Naive thymus-derived CD4-positive, alpha-beta T cell (primary cell): ENCODE results near the gene PGA5. TPM values are rescaled to one million over a fixed set of nuclear protein-coding genes. Genes with fewer than 3 reads are reported as not detected.

Source experiments
- ATAC-seq: fragments of 150-1000 bp; cut with Tn5 transposase; 2 replicates; pipeline ENCODE4 v1.10.0; 2021; ENCODE audit warnings: mild to moderate bottlenecking, moderate library complexity
- CTCF ChIA-PET: fragments of 350-600 bp; sonication (Branson Sonifier 250); formaldehyde crosslinking; loops from one replicate; lab custom pipeline; 2021; ENCODE audit warnings: antibody characterized with exemption; lab: Charles Lee
- POLR2A ChIA-PET: fragments of 350-600 bp; sonication (Branson Sonifier 250); formaldehyde crosslinking; loops from one replicate; lab custom pipeline; 2021; ENCODE audit warnings: antibody characterized with exemption, inconsistent platforms; lab: Charles Lee
- DNase-seq, 9 donors: peaks; one replicate each; pipeline versions ENCODE4 v3.0.0 to v3.0.0-alpha.2; 2020 to 2022; ENCODE audit warnings: mixed read lengths in 1 of 9
- H3K27ac ChIP-seq: one replicate; pipeline ENCODE4 v1.7.0; 2013; ENCODE audit warnings: mild to moderate bottlenecking, low read depth, low read length, moderate library complexity
- H3K27me3 ChIP-seq, 2 donors: one replicate each; pipeline ENCODE4 v1.7.0; 2013; ENCODE audit warnings: low read length in 2 of 2, mild to moderate bottlenecking in 2 of 2, moderate library complexity in 2 of 2; ENCODE audit not compliant: control insufficient read depth in 2 of 2, insufficient read depth in 2 of 2
- H3K36me3 ChIP-seq, 3 experiments: 1 replicate in 2 of 3; 2 replicates in 1 of 3; pipeline ENCODE4 v1.7.0; 2013; ENCODE audit warnings: low read length in 3 of 3, mild to moderate bottlenecking in 3 of 3, moderate library complexity in 1 of 3; ENCODE audit not compliant: insufficient read depth in 3 of 3, control insufficient read depth in 2 of 3
- H3K4me1 ChIP-seq, 2 donors: one replicate each; pipeline ENCODE4 v1.7.0; 2013; ENCODE audit warnings: low read length in 2 of 2, mild to moderate bottlenecking in 2 of 2, moderate library complexity in 1 of 2; ENCODE audit not compliant: control insufficient read depth in 2 of 2, insufficient read depth in 2 of 2
- H3K4me3 ChIP-seq: 2 replicates; pipeline ENCODE4 v1.7.0; 2013; ENCODE audit warnings: mild to moderate bottlenecking, low read length
- H3K9me3 ChIP-seq, 3 experiments: 1 replicate in 2 of 3; 2 replicates in 1 of 3; pipeline ENCODE4 v1.7.0; 2013; ENCODE audit warnings: low read length in 3 of 3; ENCODE audit not compliant: control insufficient read depth in 2 of 3
- H3K27ac Mint-ChIP-seq, 9 donors: one replicate each; pipeline ENCODE4 v1.8.0; 2020 to 2022; ENCODE audit warnings: mixed read lengths in 9 of 9, mild to moderate bottlenecking in 8 of 9, moderate library complexity in 5 of 9, inconsistent platforms in 2 of 9
- H3K27me3 Mint-ChIP-seq, 5 donors: one replicate each; pipeline ENCODE4 v1.8.0; 2021 to 2022; ENCODE audit warnings: mixed read lengths in 5 of 5, mild to moderate bottlenecking in 1 of 5
- H3K36me3 Mint-ChIP-seq, 5 donors: one replicate each; pipeline ENCODE4 v1.8.0; 2020 to 2022; ENCODE audit warnings: mixed read lengths in 5 of 5, mild to moderate bottlenecking in 3 of 5, inconsistent platforms in 1 of 5
- H3K4me1 Mint-ChIP-seq, 7 donors: one replicate each; pipeline ENCODE4 v1.8.0; 2020 to 2022; ENCODE audit warnings: mixed read lengths in 7 of 7, mild to moderate bottlenecking in 3 of 7, inconsistent platforms in 1 of 7
- H3K4me3 Mint-ChIP-seq, 10 donors: one replicate each; pipeline ENCODE4 v1.8.0; 2020 to 2022; ENCODE audit warnings: mild to moderate bottlenecking in 10 of 10, mixed read lengths in 10 of 10, moderate library complexity in 6 of 10, inconsistent platforms in 2 of 10
- H3K9me3 Mint-ChIP-seq, 11 donors: one replicate each; pipeline ENCODE4 v1.8.0; 2020 to 2022; ENCODE audit warnings: mixed read lengths in 11 of 11, mild to moderate bottlenecking in 4 of 11, inconsistent platforms in 1 of 11, moderate library complexity in 1 of 11
- intact Hi-C, 2 donors: fragments of 100-400 bp; cut with micrococcal nuclease; formaldehyde crosslinking; loops; one replicate each; pipeline ENCODE4 v1.15.1; 2023
- polyA plus RNA-seq, 2 donors: library from polyadenylated mRNA; unstranded; fragments of 300-500 nt; fragmentation: Illumina TruSeq; gene quantifications; one replicate each; pipeline ENCODE4 v1.2.3, GENCODE V29; 2021
- total RNA-seq, 6 experiments: library from RNA in 5 of 6; stranded (reverse) in 5 of 6; gene quantifications; 1 replicate in 5 of 6; 2 replicates in 1 of 6; pipeline ENCODE4 v1.2.3 and lab custom pipeline; 2021 to 2026

The PGA5 gene
- total and polyA plus RNA-seq, 7 experiments from 2014 or later, result not detected

DNA sequence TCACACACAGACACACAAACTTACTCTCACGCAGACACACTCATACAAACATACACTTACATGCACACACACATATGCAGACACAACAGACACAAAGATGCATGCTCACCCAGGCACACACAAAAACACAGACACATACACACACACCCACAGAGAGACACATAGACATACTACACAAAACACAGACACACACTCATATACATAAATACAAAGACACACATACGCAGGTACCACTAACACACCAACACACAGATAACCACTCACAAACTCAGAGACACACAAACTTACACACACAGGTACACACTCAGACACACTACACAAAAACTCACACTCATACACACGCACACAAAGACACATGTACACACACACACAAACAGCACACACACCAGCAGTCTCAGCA, 31.8 kb downstream of the PGA5 start:
- H3K27ac Mint-ChIP-seq, result no peak overlapping the region
- no peak for DNase-seq
- Histone ChIP-seq H3K27me3 (no peaks in the 10 kb centered on the region), H3K4me1 (no peaks in the 10 kb centered on the region), H3K36me3 (no peaks in the 10 kb centered on the region), H3K9me3 (no peaks in the 10 kb centered on the region), H3K27ac (no peak overlapping the region), H3K4me3 (no peak overlapping the region)
- no peak overlapping the region for H3K4me3 Mint-ChIP-seq
- CTCF ChIA-PET, result no interaction called here
- no peaks in the 10 kb centered on the region for H3K9me3 Mint-ChIP-seq
- POLR2A ChIA-PET, result no interaction called here
- H3K4me1 Mint-ChIP-seq, result peaks cover 0 to 5% (median 0%) of the 10 kb centered on the region in 7 donors
- no peaks in the 10 kb centered on the region for H3K27me3 Mint-ChIP-seq
- intact Hi-C loops, result no loop called here
- no peak for ATAC-seq
- no peaks in the 10 kb centered on the region for H3K36me3 Mint-ChIP-seq

DNA sequence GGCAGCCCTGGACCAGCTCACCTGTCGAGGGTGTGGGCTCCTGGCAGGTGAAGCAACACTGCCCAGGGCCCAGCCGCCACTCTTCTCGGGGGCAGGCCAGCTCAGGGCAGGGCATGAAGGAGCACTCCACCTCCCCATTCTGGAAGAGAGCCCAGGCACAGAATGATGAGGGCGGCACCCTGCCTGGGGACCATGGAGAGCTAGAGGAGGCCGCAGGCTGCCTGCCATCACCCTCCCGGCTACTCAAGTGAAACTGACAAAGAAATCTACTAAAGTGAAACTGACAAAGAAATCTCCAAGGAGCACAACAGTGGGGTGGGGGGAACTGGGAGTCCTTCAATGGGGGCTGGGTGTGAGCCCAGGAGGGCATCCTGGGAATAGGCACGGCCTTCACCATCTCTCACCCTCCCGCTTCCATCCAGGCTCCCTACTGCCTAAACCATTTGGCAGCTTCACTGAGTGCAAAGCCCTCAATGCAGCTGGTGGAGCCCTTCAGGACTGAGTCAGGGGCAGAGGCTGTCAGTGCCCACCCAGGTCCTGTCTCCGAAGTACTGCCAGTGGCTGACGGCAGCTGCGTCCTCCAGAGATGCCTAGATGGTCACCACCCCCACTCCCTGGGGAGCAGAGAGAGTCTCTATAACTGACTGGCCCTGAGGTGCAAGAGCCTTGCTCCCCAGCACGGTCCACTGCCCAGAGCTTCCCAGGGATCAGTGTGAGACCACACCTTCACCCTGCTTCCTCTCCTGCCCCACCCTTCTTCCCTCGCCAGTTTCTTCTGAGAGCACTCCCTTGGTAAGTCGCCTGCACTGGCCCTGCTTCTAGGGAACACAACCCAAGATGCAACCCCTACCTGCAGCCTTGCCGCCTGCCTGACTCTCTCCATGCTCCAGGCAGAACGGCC, 32.5 kb downstream of the PGA5 start:
- peaks cover 0 to 5% (median 0%) of the 10 kb centered on the region in 7 donors for H3K4me1 Mint-ChIP-seq
- no peak for ATAC-seq
- POLR2A ChIA-PET, result interaction anchor here (0.5 kb wide), 1 partner anchor 11 kb away, joined by 3 read pairs; no protein-coding TSS in a partner anchor

DNA sequence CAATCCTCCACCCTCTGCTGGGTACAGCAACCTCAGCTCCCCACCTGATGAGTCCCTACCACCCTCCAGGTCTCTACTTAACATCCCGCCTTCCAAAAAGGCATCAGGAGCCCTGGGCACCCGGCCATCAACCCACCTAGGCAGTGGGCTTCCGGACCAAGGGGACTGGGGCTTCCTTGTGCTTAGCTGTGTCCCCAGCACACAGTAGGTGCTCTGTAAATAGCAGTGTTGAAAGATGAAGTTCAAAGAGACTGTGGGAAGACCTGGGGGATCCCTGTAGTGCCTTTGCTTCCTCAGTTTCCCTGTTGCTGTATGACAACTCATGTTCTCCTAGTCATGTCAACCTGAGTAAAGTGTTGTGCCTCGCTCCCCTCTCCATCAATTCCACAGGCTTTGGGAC, 33.1 kb downstream of the PGA5 start:
- ATAC-seq (no peak), DNase-seq (no peak)
- intact Hi-C loops, result no loop called here
- peaks cover 0 to 5% (median 0%) of the 10 kb centered on the region in 7 donors for H3K4me1 Mint-ChIP-seq
- no peaks in the 10 kb centered on the region for H3K27me3 Mint-ChIP-seq
- no peak overlapping the region for H3K4me3 Mint-ChIP-seq
- Histone ChIP-seq H3K27ac (no peak overlapping the region), H3K4me1 (no peaks in the 10 kb centered on the region), H3K36me3 (no peaks in the 10 kb centered on the region), H3K27me3 (no peaks in the 10 kb centered on the region), H3K4me3 (no peak overlapping the region), H3K9me3 (no peaks in the 10 kb centered on the region)
- CTCF ChIA-PET, result no interaction called here
- no peak overlapping the region for H3K27ac Mint-ChIP-seq
- H3K9me3 Mint-ChIP-seq, result no peaks in the 10 kb centered on the region
- no peaks in the 10 kb centered on the region for H3K36me3 Mint-ChIP-seq
- POLR2A ChIA-PET, result no interaction called here

More for the DNA sequence above, 32.5 kb downstream of the PGA5 start:
- no peaks in the 10 kb centered on the region for H3K36me3 Mint-ChIP-seq
- intact Hi-C loops, result no loop called here
- Histone ChIP-seq H3K4me1 (no peaks in the 10 kb centered on the region), H3K27ac (no peak overlapping the region), H3K36me3 (no peaks in the 10 kb centered on the region), H3K9me3 (no peaks in the 10 kb centered on the region), H3K27me3 (no peaks in the 10 kb centered on the region), H3K4me3 (no peak overlapping the region)
- H3K27ac Mint-ChIP-seq, result no peak overlapping the region
- DNase-seq, result no peak
- no peak overlapping the region for H3K4me3 Mint-ChIP-seq
- H3K9me3 Mint-ChIP-seq, result no peaks in the 10 kb centered on the region
- CTCF ChIA-PET, result no interaction called here
- no peaks in the 10 kb centered on the region for H3K27me3 Mint-ChIP-seq

- H3K27ac Mint-ChIP-seq, result no peak overlapping the region
- no peaks in the 10 kb centered on the region for H3K4me1 ChIP-seq
- peaks cover 0 to 3% (median 0%) of the 10 kb centered on the region in 7 donors for H3K4me1 Mint-ChIP-seq
- no peaks in the 10 kb centered on the region for H3K36me3 Mint-ChIP-seq
- ChIA-PET CTCF (no interaction called here), POLR2A (no interaction called here)
- no peaks in the 10 kb centered on the region for H3K9me3 ChIP-seq
- no peak overlapping the region for H3K4me3 ChIP-seq
- no peaks in the 10 kb centered on the region for H3K27me3 ChIP-seq
- ATAC-seq (no peak), DNase-seq (no peak)
- H3K27me3 Mint-ChIP-seq, result no peaks in the 10 kb centered on the region
- no peaks in the 10 kb centered on the region for H3K36me3 ChIP-seq
- H3K9me3 Mint-ChIP-seq, result no peaks in the 10 kb centered on the region
- intact Hi-C loops, result no loop called here
- no peak overlapping the region for H3K4me3 Mint-ChIP-seq
- no peak overlapping the region for H3K27ac ChIP-seq
Observed at GRCh38 chr11:61275191-61275590, 34.2 kb downstream of the PGA5 start.

GRCh38 chr11:61277186-61278000, 36.4 kb downstream of the PGA5 start:
- ATAC-seq, result no peak
- intact Hi-C loops, result no loop called here
- POLR2A ChIA-PET, result no interaction called here
- Histone ChIP-seq H3K4me1 (no peaks in the 10 kb centered on the region), H3K9me3 (no peaks in the 10 kb centered on the region), H3K4me3 (no peak overlapping the region), H3K27me3 (no peaks in the 10 kb centered on the region), H3K27ac (no peak overlapping the region), H3K36me3 (no peaks in the 10 kb centered on the region)
- Mint-ChIP-seq H3K9me3 (peaks cover 0 to 2% (median 0%) of the 10 kb centered on the region in 11 donors), H3K4me1 (no peaks in the 10 kb centered on the region), H3K27me3 (no peaks in the 10 kb centered on the region), H3K4me3 (no peak overlapping the region), H3K27ac (no peak overlapping the region), H3K36me3 (no peaks in the 10 kb centered on the region)
- CTCF ChIA-PET, result interaction anchor here (1.4 kb wide), 1 partner anchor 108 kb away, joined by 3 read pairs; no protein-coding TSS in a partner anchor
- no peak for DNase-seq

- ChIA-PET POLR2A (no interaction called here), CTCF (interaction anchor here (1.4 kb wide), 1 partner anchor 107 kb away, joined by 3 read pairs; no protein-coding TSS in a partner anchor)
- no peaks in the 10 kb centered on the region for H3K36me3 ChIP-seq
- DNase-seq (no peak), ATAC-seq (no peak)
- H3K27ac ChIP-seq, result no peak overlapping the region
- Mint-ChIP-seq H3K27me3 (no peaks in the 10 kb centered on the region), H3K9me3 (peaks cover 0 to 2% (median 0%) of the 10 kb centered on the region in 11 donors), H3K27ac (no peak overlapping the region), H3K36me3 (no peaks in the 10 kb centered on the region), H3K4me3 (no peak overlapping the region), H3K4me1 (no peaks in the 10 kb centered on the region)
- no peaks in the 10 kb centered on the region for H3K27me3 ChIP-seq
- H3K9me3 ChIP-seq, result no peaks in the 10 kb centered on the region
- H3K4me1 ChIP-seq, result no peaks in the 10 kb centered on the region
- intact Hi-C loops, result no loop called here
- no peak overlapping the region for H3K4me3 ChIP-seq
Observed at GRCh38 chr11:61278001-61278470, 37.1 kb downstream of the PGA5 start.
